Epithelial cell of esophagus (primary cell): ENCODE data around the gene CDH4.

Source experiments
- DNase-seq: peaks from one replicate; pipeline ENCODE4 v3.0.0; 2010; ENCODE audit warnings: low read depth
- H3K4me3 ChIP-seq: 2 replicates; pipeline ENCODE4 v1.5.1; 2011; ENCODE audit warnings: mild to moderate bottlenecking, low read length, control low read depth
- CTCF ChIP-seq: IDR thresholded peaks from 2 replicates; pipeline ENCODE4 v1.5.1; 2011; ENCODE audit warnings: low read depth, mild to moderate bottlenecking, low read length, control low read depth, inconsistent platforms; ENCODE audit not compliant: insufficient read depth; ENCODE audit errors: missing control alignments

Gene CDH4

GRCh38 chr20:61803416-61803914 is 551.4 kb downstream of the CDH4 start:
- no peak for TF ChIP-seq CTCF
- DNase-seq: no peak
- H3K4me3 ChIP-seq: peak overlapping the region; percentile 10

- no peak for DNase-seq
- no peak for TF ChIP-seq CTCF
- H3K4me3 ChIP-seq: peak overlapping the region; percentile 10
Observed at GRCh38 chr20:61803915-61804751, 552.1 kb downstream of the CDH4 start.

DNA sequence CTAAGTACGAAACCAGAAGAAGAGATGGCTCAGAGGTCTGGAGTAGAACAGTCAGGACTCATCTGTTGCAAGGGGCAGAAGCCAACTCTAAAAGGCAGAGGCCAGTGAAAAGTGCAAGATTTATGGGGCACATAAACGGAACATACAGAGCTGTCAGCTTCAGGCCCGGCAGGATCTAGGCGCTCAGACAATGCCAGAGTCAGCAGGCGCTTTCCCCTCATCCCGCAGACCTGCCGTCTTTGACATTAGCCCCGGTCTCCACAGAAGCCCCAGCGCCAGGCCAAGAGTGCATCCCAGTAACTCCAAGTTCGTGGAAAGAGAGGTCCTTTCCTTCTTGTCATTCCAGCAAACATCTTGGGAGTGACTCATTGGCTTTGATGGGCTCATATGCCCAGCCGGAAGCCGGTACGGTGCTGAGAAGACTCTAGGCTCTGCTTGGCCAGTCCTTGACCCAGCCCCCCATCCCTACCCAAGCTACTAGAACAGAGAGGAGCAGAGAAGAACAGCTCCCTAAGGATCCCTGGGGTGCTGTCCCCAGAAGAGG is 552.8 kb downstream of the CDH4 start:
- no peak for TF ChIP-seq CTCF
- H3K4me3 ChIP-seq: no peak overlapping the region
- DNase-seq: no peak

- DNase-seq: no peak
Observed at GRCh38 chr20:61805365-61805764, 553.3 kb downstream of the CDH4 start.

GRCh38 chr20:61805781-61806180 is 553.7 kb downstream of the CDH4 start:
- H3K4me3 ChIP-seq: no peak overlapping the region
- DNase-seq: no peak
- no peak for TF ChIP-seq CTCF

More at GRCh38 chr20:61805365-61805764, 553.3 kb downstream of the CDH4 start:
- TF ChIP-seq CTCF: no peak
- H3K4me3 ChIP-seq: no peak overlapping the region

DNA sequence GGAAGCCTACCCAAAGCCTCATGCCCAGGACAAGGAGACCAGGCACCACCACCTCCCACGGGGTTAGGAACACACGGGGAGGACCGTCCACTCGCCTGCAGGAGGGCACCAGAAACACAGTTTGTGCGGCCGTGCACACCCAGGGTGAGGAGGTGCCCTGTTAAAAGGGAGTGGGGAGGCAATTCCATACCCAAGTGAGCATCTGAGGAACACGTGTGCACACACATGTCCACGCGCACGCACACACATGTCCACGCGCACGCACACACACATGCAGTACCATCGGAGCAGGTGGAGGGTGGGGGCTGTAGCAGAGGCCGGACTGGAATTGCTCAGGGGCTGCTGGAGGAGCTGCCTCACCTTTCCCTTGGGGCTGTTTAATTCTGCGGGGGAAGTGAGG is 554.3 kb downstream of the CDH4 start:
- no peak for DNase-seq
- H3K4me3 ChIP-seq: no peak overlapping the region
- TF ChIP-seq CTCF: no peak
